Neural progenitor cell (in vitro differentiated cells): ENCODE results near the gene NCK1.

Experiments used
- EZH2 ChIP-seq: fragments of 200-600 bp; sonication (generic); IDR thresholded peaks from 2 replicates; pipeline ENCODE4 v1.6.1; 2017; ENCODE audit warnings: antibody characterized with exemption, mild to moderate bottlenecking, moderate library complexity
- EZH2phosphoT487 ChIP-seq: fragments of 200-600 bp; sonication (generic); IDR thresholded peaks from 2 replicates; pipeline ENCODE4 v1.6.1; 2017; ENCODE audit warnings: antibody characterized with exemption
- TF ChIP-seq, protein P1 (sequence below): fragments of 200-600 bp; sonication (generic); IDR thresholded peaks from 2 replicates; pipeline ENCODE4 v1.5.1; 2017; ENCODE audit warnings: antibody characterized with exemption, mild to moderate bottlenecking

DNA sequence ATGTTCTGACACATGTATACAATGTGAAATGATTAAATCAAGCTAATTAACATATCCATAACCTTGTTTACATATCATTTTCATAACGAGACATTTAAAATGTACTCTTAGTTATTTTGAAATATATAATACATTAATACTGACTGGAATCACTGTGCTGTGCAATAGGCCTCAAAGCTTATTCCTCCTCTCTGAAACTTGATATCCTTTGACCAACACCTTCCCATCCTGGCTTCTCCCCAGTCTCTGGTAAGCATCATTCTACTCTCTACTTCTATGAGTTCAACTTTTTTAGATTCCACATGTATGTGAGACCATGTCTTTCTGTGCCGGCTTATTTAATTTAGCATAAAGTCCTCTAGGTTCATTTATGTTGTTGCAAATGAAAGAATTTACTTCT, 48.7 kb downstream of the NCK1 start:
- TF ChIP-seq EZH2, result no peak
- TF ChIP-seq, protein P1, sequence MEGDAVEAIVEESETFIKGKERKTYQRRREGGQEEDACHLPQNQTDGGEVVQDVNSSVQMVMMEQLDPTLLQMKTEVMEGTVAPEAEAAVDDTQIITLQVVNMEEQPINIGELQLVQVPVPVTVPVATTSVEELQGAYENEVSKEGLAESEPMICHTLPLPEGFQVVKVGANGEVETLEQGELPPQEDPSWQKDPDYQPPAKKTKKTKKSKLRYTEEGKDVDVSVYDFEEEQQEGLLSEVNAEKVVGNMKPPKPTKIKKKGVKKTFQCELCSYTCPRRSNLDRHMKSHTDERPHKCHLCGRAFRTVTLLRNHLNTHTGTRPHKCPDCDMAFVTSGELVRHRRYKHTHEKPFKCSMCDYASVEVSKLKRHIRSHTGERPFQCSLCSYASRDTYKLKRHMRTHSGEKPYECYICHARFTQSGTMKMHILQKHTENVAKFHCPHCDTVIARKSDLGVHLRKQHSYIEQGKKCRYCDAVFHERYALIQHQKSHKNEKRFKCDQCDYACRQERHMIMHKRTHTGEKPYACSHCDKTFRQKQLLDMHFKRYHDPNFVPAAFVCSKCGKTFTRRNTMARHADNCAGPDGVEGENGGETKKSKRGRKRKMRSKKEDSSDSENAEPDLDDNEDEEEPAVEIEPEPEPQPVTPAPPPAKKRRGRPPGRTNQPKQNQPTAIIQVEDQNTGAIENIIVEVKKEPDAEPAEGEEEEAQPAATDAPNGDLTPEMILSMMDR, result no peak
- TF ChIP-seq EZH2phosphoT487, result no peak
